Fibroblast of skin of back (primary cell): ENCODE data around the gene DMRTA2. TPM values are rescaled to one million over a fixed set of nuclear protein-coding genes. Genes with fewer than 3 reads are reported as not detected.

Experiments
- DNase-seq: peaks from one replicate; pipeline ENCODE4 v3.0.0-alpha.2; 2013
- polyA plus RNA-seq, 2 experiments: library from polyadenylated mRNA; unstranded; fragments of 120-200 nt; gene quantifications; one replicate each; pipeline ENCODE4 v1.2.1, GENCODE V29; 2013; ENCODE audit not compliant: insufficient read length in 2 of 2

Gene DMRTA2
- not detected for polyA plus RNA-seq (2013, experiment 1 of 2; ENCODE audit: insufficient read length)
- polyA plus RNA-seq (2013, experiment 2 of 2; ENCODE audit: insufficient read length) = not detected

DNA sequence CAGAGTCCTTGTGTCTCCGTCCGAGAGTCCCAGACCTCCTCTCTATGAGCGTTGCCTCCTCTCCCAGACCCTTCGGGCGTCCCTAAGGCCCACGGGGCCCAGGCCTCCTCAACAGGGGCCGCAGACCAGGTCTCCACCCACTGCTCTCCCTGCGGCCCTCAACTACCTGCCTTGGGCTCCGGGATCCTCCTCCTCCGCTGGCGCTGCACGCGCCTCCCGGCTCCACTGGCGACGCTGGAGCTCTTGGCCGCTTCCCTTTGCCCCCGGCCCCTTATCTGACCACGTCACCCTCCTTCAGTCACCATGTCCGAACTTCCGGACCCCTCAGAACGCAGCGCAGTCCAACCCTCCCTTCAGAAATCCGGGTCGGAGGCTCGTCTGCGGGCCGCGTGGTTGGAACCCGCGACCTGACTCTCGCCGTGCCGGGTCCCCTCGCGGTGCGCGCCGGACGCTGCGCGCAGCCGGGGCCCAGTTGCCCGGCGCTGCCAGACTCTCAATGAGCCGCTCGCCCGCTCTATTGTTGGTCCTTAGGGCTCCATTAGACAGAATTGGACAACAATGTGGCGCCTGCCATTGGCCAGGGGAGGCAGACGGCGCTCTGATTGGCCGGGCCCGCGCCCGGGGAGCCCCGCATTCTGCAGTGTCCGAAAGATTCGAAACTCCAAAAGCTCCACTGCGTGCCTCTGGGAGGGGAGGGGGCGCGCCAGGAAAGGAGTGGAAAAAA lies at the start of gene DMRTA2:
TSS of gene DMRTA2 (minus strand) at position 498 of the 724 bp plus-strand sequence. CDS start 1,907 bp downstream, outside the sequence.
- DNase-seq = peak; percentile 35

DNA sequence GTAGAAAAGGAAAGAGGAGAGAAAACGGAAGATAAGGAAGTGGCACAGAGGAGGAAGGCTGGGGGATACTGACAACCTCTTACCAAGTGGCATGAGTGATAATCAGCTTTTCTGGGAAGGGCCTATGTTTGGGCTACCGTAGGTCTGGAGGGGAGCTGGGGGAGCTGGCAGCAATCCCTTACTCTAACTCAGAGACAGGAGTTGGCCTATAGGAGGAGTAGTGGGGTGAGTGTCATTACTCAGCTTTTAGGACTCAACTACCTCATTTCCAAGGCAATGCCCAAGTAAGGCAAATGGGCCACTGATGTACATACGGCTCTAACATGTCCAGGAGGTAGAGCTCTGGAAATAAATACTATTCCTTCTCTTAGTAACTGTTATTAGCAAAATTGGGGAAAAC lies 48.7 kb upstream of the DMRTA2 start:
- no peak for DNase-seq

DNA sequence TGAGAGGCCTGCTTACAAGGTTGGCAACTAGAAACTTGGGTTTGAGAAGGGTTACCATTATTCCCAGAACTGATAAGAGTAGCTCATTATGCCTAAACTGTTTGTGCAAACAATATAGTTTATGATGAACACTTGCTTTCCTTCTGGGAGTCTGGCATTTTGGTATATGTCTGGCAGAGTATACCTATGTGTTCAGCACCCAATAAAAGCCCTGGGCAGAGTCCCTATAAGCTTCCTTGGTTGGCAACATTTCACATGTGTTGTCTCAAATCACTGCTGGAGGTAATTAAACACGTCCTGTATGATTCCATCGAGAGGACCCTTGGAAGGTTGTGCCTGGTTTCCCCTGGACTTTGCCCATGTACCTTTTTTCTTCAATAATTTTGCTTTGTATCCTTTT lies 39.7 kb upstream of the DMRTA2 start:
- no peak for DNase-seq

DNA sequence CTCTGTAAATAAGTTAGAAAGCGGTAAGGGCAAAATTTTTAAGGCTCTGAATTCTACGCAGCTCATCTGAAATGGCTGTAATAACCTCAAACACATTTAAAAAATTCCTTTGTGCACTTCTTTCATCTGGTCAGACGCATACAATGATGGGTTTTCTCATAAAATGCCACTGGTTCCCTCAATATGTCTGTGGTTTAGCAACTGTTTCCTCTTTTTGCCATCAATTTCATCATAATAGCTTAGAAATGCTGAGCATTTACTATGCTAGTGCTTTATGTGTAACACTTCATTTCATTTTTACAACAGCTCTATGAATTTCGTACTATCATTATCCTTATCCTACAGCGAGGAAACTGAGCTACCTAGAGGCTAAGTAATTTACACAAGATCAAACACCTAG lies 35.3 kb upstream of the DMRTA2 start:
- DNase-seq = peak; percentile 14

DNA sequence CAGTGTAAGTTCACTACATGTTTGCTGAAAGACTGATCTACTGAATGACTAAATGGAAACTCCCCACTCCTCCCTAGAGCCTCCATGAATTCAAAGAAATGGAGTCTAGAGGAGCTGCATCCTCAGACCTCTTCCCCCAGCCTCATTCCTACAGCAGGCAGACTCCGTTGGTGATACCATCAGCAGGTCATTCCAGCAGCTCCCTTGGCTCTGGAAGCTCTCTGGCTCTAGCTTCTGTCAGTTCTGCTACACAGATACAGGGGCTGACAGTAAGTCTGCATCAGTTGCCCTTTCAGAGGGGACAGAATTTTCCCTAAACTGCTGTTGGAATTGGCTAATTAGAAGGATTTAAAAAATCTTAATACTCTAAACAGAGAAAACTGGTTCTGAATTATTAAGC lies 31.7 kb upstream of the DMRTA2 start:
- no peak for DNase-seq

DNA sequence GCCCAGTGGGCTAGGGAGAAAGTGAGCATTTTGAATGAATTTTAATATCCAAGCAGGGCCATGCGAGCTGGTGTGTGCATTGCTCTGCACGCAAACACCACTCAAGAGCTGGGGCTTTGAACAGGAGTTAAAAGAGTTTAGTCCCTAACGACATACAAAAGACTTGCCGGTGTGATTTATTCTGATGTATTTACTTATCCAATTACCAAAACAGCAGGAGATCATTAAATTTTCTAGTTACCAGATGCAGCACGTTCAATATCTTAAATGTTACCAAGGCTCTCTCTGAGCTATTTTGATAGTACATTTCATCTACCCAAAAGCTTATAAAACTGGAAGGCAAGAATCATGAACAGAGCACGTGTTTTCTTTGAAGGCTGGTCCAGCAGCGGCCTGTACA lies 30.0 kb upstream of the DMRTA2 start:
- DNase-seq = no peak

DNA sequence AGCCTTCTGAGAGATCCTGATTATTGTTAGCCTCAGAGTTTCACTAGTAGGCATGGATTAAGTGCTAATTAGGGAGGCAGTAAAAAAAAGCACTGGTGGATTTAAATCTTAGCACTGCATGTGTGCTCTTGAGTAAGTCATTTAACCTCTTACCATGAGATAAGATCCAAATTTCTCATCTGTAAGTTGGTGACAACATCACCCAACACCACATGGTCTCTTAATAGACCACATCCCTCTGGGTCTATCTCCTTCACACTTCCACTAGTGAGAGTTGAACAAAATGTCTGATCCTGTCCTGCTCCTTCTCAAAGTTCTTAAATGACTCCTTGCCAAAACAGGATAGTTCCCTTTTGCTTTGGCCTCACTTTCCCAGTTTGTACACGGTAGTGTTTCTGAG lies 29.5 kb upstream of the DMRTA2 start:
- no peak for DNase-seq

DNA sequence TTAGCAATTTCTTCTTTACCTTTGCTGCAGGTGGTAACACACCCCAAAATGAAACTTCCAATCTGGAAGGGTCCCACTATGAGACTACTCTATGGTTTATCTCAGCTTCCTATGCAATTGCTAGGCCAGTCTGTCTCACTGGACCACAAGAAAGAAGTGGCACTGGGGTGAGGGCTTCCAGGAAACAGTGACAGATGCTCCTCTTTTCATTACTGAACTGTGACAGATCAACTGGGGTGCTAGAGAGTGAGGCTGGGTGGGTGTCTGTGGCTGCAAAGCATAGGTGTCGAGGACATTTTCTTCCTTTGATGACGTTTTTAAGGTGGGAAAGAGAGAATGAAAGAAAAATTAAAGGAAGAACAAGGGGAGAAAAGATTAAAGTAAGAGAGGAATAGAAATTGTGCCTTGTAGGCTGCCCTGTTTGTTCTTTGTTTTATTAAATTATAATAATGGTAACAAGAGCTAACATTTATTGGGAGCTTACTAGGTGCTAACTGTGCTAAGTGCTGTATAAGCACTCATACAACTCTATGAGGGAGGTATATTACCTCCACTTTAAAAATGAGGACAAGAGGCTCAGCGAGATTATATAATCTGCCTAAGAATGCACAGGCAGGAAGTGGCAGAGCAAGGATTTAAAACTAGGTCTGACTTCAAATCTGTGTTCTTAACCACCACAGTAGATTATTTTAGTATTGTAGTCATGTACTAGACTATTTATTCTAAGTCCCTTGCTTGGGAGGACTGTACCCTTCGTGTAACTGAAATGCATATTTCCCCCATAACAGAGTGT lies 27.8 kb upstream of the DMRTA2 start:
- no peak for DNase-seq

DNA sequence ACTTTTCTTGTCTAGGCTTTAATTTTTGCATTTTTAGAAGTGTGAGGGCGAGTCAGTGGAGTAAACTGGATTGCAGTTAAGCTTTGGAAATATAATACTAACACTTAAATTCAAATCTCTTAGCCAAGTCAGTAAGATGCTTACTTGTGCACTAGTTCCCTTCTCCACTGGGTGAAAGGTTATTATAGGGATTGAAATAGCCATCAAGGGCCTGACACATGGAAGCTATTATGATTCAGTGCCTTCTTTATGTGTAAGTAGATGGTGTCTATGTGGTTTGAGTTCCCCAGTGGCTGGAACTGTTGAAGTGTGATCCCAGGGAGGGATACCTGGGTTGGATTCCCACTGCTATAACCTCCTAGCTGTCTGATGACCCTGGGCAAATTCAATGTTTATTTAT lies 24.7 kb upstream of the DMRTA2 start:
- DNase-seq = no peak

DNA sequence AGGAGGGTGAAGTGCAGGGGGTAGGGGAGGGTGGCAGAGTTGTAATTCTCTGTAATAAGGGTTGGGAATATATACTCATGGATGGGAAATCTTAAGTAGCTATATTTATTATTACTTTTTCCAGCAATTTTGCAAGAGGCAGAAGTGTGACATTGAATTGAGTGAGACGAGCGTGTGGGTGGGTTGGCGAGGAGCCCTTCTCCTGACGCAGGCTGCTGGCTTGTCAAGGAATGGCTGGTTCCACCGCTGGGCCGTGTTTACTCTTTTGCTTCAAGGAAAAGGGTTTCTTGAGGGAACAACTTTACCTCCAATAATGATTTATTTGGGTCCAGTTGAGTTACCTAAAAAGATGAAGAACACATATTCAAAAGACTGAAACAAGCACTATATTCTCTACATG lies 17.9 kb upstream of the DMRTA2 start:
- no peak for DNase-seq

DNA sequence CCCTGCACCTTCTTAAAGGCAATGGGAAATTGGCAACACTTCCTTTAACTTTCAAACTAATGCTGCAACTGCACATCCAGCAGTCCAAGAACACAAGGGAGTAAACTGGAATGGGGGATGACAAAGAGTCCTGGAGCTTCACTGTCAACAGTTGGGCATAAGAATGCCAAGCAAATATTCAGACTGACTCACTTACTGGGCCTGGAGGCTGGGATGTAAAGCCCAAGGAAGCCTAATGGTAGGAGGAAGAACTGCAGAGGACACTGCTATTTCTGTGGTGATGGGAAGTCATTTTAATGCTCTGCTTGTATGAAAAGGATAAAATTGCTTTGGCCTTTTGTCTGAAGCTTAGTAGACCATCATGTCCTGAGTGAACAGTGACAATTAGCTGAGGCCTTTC lies 15.7 kb upstream of the DMRTA2 start:
- DNase-seq = peak; percentile 45

DNA sequence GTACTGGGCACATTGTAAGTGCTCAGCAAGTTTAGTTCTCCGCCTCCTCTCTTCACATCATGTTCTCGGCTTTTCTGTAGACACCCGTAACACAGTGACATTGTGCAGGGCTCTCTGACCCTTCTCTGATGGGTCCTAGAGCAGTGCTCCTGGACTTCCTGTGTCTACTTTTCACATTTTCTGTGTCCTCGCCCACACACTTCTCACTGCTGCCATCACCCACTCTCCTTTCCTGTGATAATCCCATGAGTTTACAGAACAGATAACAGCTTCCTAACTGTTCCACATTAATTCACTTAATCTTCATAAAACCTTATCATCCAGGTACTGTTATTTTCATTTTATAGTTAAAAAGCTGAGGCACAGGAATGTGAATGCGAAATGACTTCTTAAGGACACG lies 13.2 kb upstream of the DMRTA2 start:
- DNase-seq = no peak

DNA sequence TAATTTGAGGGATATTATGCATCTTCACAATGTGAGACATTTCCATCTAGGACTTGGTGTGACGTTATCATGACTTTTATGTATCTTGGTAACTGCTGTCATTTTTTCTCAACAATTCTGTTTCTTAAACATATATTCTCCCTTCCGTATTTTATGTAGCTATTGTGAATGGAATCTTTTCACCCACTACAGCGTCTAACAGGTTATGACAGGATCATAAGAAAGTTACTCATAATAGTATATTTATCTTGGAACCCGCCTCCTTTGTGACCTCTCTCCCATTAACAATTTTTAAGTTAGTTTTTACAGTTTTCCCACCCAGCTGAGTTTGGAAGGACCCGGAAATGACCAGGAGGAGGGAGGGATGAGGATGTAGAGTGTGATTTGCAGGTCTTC lies 6.8 kb upstream of the DMRTA2 start:
- DNase-seq = no peak

DNA sequence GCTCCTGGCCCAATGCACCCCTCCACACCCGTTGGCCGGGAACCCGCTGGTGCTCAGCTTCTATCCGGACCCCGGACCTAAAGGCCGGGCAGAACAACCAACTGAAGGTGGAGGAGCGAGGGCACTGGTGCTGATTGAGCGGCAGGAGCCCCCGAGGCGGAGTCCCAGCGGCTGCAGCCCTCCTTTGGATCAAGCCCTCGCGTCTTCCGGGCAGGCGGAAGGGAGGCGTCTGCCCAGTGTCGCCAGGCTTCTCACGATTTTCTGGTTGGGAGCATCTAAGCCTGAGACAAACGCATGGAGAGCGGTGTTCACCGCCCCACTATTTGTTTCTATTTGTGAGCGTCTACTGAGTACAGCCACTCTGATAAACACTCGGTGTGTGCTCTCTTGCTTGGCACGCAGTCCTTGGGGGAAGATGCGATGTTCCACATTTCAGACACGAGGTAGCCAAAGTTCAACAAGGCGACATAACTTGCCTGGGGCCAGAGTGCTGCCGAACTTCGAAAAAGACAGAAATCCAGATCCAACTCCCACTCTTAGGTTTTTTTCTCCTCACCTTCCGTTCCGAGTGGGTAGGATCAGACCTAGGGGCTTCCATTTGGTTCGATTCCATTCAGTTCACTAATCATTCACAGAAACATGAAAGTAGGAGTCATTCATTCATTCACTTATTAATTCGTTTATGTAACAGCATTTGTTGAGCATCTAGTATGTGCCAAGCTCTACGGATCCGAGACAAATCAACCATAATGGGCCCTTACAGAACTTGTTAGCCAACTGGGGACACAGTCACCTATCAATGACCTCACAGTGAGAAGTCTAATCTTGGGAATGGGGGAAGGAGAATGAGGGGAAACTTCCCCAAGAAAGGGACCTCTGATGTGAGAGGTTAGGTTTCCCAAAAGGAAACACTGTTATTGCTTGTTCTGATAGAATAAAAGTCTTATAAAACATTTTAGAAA lies 4.9 kb upstream of the DMRTA2 start:
- DNase-seq = no peak

DNA sequence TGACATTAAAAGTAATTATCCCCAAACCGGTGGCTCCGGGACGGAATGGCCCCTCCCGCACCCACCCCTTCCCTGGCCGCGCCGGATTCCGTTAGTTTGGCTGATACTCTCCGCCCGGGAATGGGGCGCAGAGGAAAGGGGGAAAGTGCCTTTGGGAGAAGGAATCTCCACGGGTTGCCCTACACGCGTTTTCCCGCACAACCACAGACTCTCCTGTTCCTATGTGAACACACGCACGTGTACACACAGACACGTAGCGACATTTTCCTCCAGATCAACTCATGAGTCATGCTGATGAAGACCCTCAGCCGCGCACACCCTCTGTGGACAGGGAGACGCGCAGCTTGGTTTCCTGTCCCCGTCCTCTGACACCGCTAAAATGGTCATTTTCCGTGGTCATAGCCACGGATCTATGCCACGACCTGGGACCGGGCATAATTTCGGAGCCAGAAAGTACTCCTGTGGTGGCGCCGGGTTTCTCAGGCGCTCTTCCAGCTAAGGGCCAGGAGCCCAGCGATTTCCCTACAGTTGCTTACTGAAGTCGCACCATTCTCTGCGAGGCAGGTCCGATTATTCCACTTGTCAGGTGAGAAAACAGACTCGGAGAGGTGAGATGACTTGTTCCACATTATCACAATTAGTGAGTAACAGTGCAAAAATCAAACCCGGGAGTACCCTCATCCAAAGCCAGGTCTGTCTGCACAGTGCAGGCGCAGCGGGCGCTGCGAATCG lies 4.0 kb upstream of the DMRTA2 start:
- DNase-seq = no peak

DNA sequence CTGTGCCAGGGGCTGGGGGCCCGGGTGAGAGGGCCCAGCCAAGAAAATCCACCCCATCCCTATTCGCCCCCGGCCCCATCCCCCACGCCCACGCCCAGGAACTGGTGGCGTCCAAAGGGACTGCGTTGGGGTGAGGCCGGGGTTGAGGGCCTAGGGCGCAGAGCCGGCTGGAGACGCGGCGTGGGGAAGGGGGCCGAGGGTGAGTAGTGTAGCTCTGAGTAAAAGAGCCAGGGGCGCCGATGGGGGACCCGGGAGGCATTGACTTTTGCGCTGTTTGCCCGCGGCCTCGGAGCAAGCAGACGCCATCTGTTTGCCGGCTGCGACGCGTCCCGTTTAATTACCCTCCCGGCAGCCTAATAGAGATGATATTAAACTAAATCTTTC lies 3.5 kb upstream of the DMRTA2 start:
- no peak for DNase-seq

DNA sequence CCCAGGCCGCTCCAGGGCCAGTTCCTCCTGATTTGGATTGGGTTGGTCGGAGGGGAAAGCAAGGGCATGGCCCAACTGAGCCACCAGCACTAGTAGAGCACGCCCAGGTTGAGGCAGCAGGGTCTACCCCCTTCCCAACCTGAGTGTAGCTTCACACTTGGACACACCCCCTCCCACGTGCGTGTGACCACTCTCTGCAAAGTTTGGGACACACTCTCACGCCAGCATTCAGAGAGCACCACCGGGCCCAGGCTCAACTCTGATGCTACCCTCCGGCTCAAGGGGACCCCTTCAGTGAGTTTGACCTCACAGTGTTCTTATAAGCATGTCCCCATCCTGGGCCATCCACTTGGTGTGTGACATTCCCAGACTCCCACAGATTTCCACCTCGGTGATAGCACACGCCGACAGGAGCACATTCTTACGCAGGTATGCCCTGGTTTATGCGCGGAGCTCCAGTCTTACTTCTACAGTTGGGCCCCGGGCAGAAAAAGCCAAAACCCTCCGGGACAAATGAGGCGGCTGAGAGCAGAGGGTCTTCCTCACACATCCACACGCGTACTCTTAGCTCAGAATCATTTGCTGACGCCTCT lies 3.0 kb upstream of the DMRTA2 start:
- DNase-seq = no peak

DNA sequence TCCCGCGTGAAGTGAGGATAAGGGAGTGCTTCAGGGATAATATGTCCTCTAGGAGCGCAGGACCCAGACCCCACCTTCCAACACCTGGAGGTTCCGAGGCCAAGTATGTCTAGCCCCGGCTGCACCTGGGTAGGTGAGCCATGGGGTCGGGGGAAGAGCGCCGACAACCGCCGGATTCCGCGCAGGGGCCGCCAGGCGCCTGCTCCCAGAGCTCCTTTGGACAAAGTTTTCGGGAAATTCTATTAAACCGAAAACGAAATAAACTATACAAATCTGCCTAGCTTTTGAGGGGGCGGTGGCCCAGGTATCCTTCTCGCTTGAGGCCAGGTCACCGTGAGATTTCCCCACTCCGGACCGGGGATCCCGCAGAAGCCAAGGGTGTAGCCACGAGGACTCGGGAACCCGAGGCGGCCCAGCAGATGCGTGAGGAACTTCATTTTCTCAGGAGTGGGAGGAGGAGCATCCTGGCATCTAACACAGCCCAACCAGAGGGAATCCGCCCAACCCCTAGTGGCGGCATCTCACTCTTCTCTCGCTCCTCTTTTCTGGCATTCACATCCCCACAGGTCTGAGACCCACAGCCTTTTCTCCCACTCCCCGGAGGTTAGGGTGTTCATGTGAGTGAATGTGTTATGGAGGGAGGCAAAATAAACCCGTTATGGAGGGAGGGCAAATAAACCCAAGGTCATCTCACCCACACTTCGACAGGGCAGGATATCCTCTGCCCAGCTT lies 2.3 kb upstream of the DMRTA2 start:
- DNase-seq = peak; percentile 44

DNA sequence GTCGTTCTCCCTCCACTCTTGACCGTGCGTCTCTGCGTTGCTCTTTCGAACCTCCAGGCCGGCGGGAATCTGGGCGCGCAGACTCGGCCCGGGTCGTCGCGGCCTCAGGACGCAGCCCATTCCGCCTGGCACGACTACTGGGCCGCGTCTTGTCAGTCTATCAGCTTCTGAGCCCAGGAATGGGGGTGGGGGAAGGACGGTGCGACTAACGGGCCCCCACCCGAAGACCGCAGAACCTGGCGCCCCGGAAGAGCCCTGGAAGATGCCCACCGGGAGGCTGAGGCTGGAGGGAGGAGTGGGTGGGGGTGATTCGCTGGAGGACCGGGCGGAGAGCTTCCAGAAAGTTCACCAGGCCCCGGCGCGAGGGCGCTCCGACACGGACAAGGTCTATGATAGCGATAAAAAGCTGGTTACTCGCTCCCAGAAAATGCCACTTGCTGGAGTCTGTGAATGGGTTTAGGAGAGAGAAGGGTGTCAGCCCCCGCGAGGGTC lies 1.7 kb upstream of the DMRTA2 start:
- DNase-seq = no peak

DNA sequence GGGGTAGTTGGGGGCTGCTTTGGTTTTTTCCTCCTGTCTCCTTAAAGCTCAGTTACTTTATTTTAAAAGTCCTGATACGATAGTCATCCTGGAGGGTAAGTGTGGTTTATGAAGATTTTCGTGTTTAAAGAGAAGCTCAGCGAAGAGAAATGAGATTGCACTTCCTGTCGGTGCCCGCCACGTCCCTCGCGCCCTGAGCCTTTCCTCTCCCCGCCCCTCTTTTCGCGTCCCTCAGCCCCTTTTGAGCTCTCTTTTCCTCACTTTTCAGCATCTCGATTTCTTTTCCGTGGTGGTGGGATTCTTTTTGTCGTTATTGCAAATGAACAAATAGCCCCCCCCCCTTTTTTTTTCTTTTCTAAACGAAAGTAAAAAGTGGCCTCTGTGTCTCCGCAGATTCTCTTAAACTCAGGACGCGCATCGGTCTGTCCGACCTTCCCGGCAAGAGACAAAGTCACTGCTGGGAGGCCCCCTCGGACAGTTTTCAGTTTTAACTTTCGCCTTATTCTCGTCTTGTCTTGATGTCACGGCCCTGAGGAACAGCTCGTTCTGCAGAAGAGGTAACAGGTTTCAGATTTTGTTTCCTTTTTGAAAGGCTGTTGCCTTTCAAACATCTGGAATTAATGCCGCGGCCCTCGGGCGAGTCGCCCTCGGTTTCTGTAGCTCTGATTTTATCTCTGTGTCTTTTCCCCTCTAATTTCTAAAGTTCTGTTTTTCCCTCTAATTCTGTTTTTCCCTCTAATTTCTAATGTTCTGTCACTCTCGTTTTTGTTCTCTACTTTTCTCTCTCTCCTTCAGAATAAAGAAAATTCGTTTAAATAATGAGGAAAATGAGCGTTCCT lies 1.0 kb upstream of the DMRTA2 start:
- no peak for DNase-seq
